Colonic mucosa (tissue), 4 donors: ENCODE measurements around the gene MARCO. TPM values are rescaled to one million over a fixed set of nuclear protein-coding genes. Genes with fewer than 3 reads are reported as not detected.

ENCODE experiments used
- DNase-seq: peaks from one replicate; pipeline ENCODE4 v3.0.0-alpha.2; 2020
- H3K27ac ChIP-seq: fragments of 200-600 bp; one replicate; pipeline ENCODE4 v1.8.0; 2021
- H3K27me3 ChIP-seq: fragments of 200-600 bp; one replicate; pipeline ENCODE4 v1.8.0; 2021
- H3K36me3 ChIP-seq: fragments of 200-600 bp; one replicate; pipeline ENCODE4 v1.8.0; 2021
- H3K4me1 ChIP-seq: fragments of 200-600 bp; one replicate; pipeline ENCODE4 v1.8.0; 2021; ENCODE audit warnings: mild to moderate bottlenecking
- H3K4me3 ChIP-seq: fragments of 200-600 bp; one replicate; pipeline ENCODE4 v1.8.0; 2021
- H3K9ac ChIP-seq, 2 donors: one replicate each; pipeline ENCODE4 v1.7.0; 2013; ENCODE audit warnings: control low read depth in 2 of 2, low read depth in 2 of 2, low read length in 2 of 2
- H3K9me3 ChIP-seq: fragments of 200-600 bp; one replicate; pipeline ENCODE4 v1.8.0; 2021
- intact Hi-C: fragments of 100-400 bp; cut with DNase I; formaldehyde crosslinking; loops from one replicate; pipeline ENCODE4 v1.14.1; 2022
- total RNA-seq, 2 donors: library from RNA; stranded (reverse); fragmentation: NEBNext Ultra II Directional in 1 of 2; extraction: Animal tissue kit (Norgen Biotek cat#: 25700) in 1 of 2; gene quantifications; one replicate each; pipeline ENCODE4 v1.2.1, GENCODE V29; 2021
- TF ChIP-seq, protein P1 (sequence below): fragments of 200-600 bp; IDR thresholded peaks from one replicate; pipeline ENCODE4 v1.8.0; 2022; ENCODE audit warnings: antibody characterized with exemption, mild to moderate bottlenecking
- donor health status: healthy.
- donor health status: DM: no; HTN: no; CAD: no.
- donor health status: DM: no; HTN: no; CAD: no.

MARCO gene
- total RNA-seq, 2 donors from 2014 or later: 0.77 to 3.7 TPM

DNA sequence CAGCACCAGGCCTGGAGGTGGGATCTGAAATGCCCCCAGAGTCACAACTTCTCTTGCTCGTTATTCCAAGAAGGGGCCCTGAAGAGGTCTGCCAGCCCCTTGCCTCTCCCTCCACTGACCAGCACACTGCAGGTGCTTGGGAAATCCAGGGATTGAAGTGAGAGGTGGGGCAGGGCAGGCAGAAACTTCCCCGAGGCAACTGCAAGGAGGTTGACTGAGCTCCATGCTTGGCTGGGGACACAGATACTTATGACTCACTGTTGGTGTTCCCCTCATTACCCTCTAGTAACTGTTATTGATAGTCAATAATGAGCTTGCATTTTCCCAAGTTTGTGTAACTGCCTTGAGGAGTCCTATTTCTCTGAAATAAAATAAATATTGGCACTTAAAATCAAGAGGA is 47.5 kb downstream of the MARCO start:
- TF ChIP-seq, protein P1, sequence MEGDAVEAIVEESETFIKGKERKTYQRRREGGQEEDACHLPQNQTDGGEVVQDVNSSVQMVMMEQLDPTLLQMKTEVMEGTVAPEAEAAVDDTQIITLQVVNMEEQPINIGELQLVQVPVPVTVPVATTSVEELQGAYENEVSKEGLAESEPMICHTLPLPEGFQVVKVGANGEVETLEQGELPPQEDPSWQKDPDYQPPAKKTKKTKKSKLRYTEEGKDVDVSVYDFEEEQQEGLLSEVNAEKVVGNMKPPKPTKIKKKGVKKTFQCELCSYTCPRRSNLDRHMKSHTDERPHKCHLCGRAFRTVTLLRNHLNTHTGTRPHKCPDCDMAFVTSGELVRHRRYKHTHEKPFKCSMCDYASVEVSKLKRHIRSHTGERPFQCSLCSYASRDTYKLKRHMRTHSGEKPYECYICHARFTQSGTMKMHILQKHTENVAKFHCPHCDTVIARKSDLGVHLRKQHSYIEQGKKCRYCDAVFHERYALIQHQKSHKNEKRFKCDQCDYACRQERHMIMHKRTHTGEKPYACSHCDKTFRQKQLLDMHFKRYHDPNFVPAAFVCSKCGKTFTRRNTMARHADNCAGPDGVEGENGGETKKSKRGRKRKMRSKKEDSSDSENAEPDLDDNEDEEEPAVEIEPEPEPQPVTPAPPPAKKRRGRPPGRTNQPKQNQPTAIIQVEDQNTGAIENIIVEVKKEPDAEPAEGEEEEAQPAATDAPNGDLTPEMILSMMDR: no peak
- no peaks in the 10 kb centered on the region for H3K4me1 ChIP-seq
- DNase-seq: peak; percentile 0
- H3K27me3 ChIP-seq: no peaks in the 10 kb centered on the region
- intact Hi-C loops: no loop called here
- no peak overlapping the region for H3K27ac ChIP-seq
- H3K4me3 ChIP-seq: no peak overlapping the region
- no peak overlapping the region for H3K9ac ChIP-seq
- no peaks in the 10 kb centered on the region for H3K36me3 ChIP-seq
- H3K9me3 ChIP-seq: no peaks in the 10 kb centered on the region

DNA sequence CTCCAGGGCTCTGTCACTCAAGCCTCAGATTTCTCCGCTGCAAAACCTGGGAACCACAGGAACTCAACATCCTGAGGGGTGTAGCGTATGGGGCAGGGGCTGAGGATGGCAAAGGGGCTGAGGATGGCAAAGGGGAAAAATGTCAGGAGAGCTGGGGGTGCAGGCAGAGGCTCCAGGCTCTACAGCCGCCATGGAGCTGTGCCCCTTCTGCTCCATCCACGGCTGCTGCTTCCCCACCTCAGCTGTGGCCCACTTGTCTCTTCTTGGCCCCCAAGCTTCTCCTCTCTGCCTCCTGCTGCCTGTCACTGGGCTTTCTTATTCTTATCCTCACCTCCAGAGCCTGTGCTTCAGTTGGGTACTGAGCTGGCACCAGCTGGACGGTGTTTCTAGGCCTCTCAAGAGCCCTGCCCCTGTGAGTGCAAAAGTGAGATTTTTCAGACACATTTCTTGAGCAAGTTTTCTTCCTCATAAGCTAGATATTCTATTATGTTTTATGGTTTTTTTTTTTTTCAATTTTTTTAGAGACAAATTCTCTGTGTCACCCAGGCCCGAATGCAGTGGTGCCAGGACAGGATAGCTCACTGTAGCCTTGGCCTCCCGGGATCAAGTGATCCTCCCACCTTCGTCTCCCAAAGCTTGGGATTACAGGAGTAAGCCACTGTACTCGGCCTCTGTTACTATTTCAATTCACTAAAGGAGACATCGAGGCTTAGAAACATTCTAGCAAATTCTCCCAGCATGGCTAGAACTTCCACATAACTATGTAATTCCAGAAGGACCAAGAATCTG is 49.0 kb downstream of the MARCO start:
- H3K27ac ChIP-seq: no peak overlapping the region
- no peak overlapping the region for H3K9ac ChIP-seq
- no peaks in the 10 kb centered on the region for H3K36me3 ChIP-seq
- H3K27me3 ChIP-seq: no peaks in the 10 kb centered on the region
- no peak overlapping the region for H3K4me3 ChIP-seq
- intact Hi-C loops: no loop called here
- DNase-seq: peak; percentile 6
- TF ChIP-seq, protein P1: no peak
- no peaks in the 10 kb centered on the region for H3K4me1 ChIP-seq
- H3K9me3 ChIP-seq: no peaks in the 10 kb centered on the region

DNA sequence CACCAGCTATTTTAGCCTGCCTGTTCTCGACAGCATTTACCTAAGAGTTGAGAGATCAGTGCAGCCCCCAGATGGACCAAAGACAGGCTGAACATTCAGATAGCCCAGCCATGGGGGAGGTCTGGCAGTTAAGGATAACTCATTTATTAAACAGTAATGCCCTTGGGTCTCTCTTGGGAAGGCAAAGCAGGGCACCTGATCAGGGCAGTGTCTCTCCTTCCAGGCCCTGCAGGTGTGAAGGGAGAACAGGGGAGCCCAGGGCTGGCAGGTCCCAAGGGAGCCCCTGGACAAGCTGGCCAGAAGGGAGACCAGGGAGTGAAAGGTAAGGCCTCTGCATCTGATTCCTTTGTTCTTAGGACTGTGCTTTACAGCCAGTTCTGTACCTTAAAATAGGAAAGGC is 49.6 kb downstream of the MARCO start:
- Histone ChIP-seq H3K36me3 (no peaks in the 10 kb centered on the region), H3K27ac (no peak overlapping the region), H3K9ac (no peak overlapping the region), H3K9me3 (no peaks in the 10 kb centered on the region), H3K4me3 (no peak overlapping the region), H3K4me1 (no peaks in the 10 kb centered on the region), H3K27me3 (no peaks in the 10 kb centered on the region)
- peak; percentile 2 for DNase-seq
- intact Hi-C loops: no loop called here
- TF ChIP-seq, protein P1: no peak

DNA sequence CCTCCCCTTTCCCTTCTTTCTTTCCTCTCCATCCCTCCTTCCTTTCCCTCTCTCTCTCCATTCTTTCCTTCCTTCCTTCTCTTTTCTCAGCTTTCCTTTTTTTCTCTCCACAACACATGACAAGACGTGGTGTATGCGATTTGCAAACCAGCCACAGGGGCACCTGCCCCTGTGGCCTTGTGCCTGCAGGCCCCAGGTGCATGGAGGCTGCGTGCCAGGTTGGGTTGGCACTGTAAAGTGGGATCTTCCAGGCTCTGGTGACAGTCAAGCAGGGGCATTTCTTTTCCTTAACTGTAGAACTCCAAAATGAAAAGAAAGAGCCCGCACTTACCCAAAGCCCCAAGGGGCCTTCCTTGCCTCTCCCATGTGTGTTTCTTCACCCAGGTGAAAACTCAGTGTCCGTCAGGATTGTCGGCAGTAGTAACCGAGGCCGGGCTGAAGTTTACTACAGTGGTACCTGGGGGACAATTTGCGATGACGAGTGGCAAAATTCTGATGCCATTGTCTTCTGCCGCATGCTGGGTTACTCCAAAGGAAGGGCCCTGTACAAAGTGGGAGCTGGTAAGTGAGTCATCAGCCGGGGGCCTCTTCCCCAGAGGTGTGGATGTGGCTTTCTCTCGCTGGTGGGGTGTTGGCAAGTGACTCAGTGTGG is 50.9 kb downstream of the MARCO start:
- Histone ChIP-seq H3K4me1 (no peaks in the 10 kb centered on the region), H3K27ac (no peak overlapping the region), H3K9me3 (no peaks in the 10 kb centered on the region), H3K9ac (no peak overlapping the region), H3K4me3 (no peak overlapping the region), H3K36me3 (no peaks in the 10 kb centered on the region), H3K27me3 (no peaks in the 10 kb centered on the region)
- intact Hi-C loops: no loop called here
- TF ChIP-seq, protein P1: no peak
- DNase-seq: peak; percentile 7

DNA sequence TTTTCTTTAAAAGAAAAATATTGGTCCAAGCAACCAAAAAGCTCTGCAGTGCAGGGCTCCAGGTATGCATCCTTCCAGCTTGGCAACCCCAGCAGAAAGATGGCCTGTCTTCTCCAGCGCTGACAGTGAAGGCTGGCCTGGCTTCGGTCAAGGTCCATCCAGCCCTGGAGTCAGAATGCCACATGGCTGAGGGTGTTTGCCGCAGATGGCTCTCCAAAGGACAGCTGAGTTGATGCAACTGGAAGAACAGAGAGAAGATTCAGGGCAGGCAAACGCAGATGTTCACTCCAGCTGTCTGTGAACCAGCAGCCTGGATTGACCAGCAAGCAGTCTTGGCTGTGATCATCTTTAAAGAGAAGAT is 51.4 kb downstream of the MARCO start:
- no peaks in the 10 kb centered on the region for H3K4me1 ChIP-seq
- no peaks in the 10 kb centered on the region for H3K9me3 ChIP-seq
- no peak overlapping the region for H3K9ac ChIP-seq
- intact Hi-C loops: no loop called here
- DNase-seq: peak; percentile 9
- H3K4me3 ChIP-seq: no peak overlapping the region
- TF ChIP-seq, protein P1: no peak
- H3K36me3 ChIP-seq: no peaks in the 10 kb centered on the region
- no peaks in the 10 kb centered on the region for H3K27me3 ChIP-seq
- no peak overlapping the region for H3K27ac ChIP-seq
